Astrocyte of the cerebellum (primary cell): ENCODE results near the gene APC.

Experiments
- DNase-seq: peaks from one replicate; pipeline ENCODE4 v3.0.0-alpha.2; 2011; ENCODE audit warnings: low read depth
- H3K4me3 ChIP-seq: 2 replicates; pipeline ENCODE4 v1.5.1; 2011; ENCODE audit warnings: mild to moderate bottlenecking, low read depth, low read length, moderate library complexity
- CTCF ChIP-seq: IDR thresholded peaks from 2 replicates; pipeline ENCODE4 v1.5.1; 2012; ENCODE audit warnings: low read length, low read depth, moderate library complexity, mild to moderate bottlenecking; ENCODE audit errors: missing control alignments
- in situ Hi-C: cut with HindIII; loops from 2 replicates; pipeline ENCODE4 v1.10.0; 2017; ENCODE audit warnings: low sequenced_read_pairs

Gene APC

GRCh38 chr5:112737463-112738190, at the start of gene APC:
Gene APC, plus strand, starts transcription at chr5:112737885. Its CDS starts 17,006 bp downstream, at chr5:112754891.
- TF ChIP-seq CTCF: no peak
- DNase-seq: peak; percentile 75
- H3K4me3 ChIP-seq: peak within 1 kb of the TSS; percentile 72
- in situ Hi-C loops: loop anchor here (25.0 kb wide), 1 partner anchor 175 kb away; no protein-coding TSS in a partner anchor

GRCh38 chr5:112689155-112689909, 48.4 kb upstream of the APC start:
- in situ Hi-C loops: no loop called here
- DNase-seq: no peak
- no peak overlapping the region for H3K4me3 ChIP-seq
- no peak for TF ChIP-seq CTCF

GRCh38 chr5:112690605-112691338, 46.9 kb upstream of the APC start:
- no peak overlapping the region for H3K4me3 ChIP-seq
- no peak for DNase-seq
- in situ Hi-C loops: no loop called here
- no peak for TF ChIP-seq CTCF

GRCh38 chr5:112691339-112691680, 46.4 kb upstream of the APC start:
- in situ Hi-C loops: no loop called here
- H3K4me3 ChIP-seq: no peak overlapping the region
- DNase-seq: no peak
- TF ChIP-seq CTCF: no peak

- H3K4me3 ChIP-seq: no peak overlapping the region
- no peak for DNase-seq
- in situ Hi-C loops: no loop called here
- no peak for TF ChIP-seq CTCF
Measured at GRCh38 chr5:112691758-112692157, 45.9 kb upstream of the APC start.

- in situ Hi-C loops: no loop called here
- no peak for DNase-seq
- no peak for TF ChIP-seq CTCF
- no peak overlapping the region for H3K4me3 ChIP-seq
Measured at GRCh38 chr5:112692472-112692871, 45.2 kb upstream of the APC start.
